HG02852 (cell line): ENCODE data around the gene CELA2A.

Source experiments
- ATAC-seq: cut with Tn5 transposase; IDR thresholded peaks from one replicate; pipeline ENCODE4 v1.9.1; 2021; ENCODE audit warnings: mild to moderate bottlenecking, moderate library complexity; ENCODE audit not compliant: unreplicated experiment

The CELA2A gene

DNA sequence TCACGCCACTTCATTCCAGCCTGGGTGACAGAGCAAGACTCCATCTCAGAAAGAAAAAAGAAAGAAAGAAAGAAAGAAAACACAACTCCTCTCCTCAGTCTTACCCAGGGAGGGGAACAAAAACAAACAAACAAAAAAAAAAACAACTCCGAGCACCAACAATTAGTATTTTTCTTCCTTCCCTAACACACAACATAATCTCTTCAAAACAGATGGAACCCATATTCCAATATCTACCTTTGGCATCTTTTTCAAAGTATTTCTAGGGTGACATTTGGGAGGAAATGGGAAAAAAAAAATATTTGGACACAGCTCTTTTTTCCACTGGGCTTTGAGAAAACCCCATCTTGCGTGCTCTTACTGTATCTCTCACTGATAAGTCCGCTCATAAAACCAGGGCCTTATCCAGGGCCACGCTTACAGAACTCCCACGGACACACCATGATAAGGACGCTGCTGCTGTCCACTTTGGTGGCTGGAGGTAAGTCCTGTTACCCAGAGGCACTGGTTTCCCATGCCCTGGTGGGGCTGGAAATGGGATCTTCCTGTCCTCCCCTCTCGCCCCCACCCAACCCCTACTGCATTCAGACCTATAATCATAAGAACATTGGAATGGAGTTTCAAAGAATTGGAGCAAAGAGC lies at the start of gene CELA2A:
CELA2A (plus strand) TSS at position 420 of the 642 bp plus-strand sequence; CDS start at position 442, 22 bp downstream.
- no peak for ATAC-seq

DNA sequence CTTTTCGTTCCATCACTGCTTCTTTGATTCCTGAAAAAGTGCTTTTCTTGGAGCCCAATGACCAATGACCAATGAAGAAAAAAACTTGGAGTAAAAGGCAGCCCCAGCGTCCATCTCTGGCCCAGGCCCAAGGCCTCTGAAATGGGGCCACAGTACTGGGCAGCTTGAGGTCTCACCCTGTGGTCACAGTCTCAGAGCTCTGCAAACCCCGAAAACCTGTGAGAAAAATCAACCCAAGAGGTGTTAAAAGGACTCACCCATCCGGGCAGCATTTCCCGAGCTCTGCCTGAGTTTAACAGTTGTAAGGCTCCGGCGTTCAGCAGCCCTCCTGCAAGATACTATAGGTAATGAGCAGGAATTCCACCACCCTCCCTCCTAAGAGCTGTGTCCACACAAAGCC lies 49.0 kb upstream of the CELA2A start:
- ATAC-seq, result no peak

GRCh38 chr1:15408890-15409387 lies 47.6 kb upstream of the CELA2A start:
- ATAC-seq, result no peak

DNA sequence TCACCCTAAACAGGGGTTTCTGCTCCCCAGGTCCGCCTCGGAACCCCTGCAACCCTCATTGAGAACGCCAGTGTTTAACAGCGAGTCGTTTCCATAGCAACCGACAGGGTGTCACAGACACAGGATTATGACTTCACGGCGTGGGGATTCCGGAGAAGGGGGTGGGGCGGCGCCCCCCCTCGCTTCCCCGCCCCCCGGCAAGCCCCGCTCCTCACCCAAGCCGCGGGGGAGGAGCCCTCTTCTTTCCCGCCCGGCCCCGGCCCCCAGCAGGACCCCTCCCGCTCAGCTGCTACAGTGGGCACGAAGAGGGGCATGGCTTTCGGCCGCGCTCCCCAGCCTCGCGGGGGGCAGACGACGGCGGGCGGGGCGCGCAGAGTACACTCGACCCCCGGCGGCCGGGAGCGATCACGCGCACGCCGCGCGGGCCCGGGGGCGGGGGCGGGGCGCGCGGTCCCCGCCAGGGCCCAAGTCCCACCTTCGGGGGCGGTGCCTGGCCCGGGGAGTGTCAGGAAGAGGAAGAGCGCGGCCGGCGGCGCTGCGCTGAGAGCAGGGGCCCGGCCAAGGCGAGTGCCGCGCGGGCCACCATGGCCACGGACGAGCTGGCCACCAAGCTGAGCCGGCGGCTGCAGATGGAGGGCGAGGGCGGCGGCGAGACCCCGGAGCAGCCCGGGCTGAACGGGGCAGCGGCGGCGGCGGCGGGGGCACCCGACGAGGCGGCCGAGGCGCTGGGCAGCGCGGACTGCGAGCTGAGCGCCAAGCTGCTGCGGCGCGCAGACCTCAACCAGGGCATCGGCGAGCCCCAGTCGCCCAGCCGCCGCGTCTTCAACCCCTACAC lies 46.9 kb upstream of the CELA2A start, which contains the start of gene EFHD2:
EFHD2 (plus strand) TSS at position 501 of the 835 bp plus-strand sequence; CDS start at position 585, 84 bp downstream.
- peak; percentile 81 for ATAC-seq

GRCh38 chr1:15410223-15410883 lies 46.2 kb upstream of the CELA2A start:
- peak; percentile 6 for ATAC-seq

DNA sequence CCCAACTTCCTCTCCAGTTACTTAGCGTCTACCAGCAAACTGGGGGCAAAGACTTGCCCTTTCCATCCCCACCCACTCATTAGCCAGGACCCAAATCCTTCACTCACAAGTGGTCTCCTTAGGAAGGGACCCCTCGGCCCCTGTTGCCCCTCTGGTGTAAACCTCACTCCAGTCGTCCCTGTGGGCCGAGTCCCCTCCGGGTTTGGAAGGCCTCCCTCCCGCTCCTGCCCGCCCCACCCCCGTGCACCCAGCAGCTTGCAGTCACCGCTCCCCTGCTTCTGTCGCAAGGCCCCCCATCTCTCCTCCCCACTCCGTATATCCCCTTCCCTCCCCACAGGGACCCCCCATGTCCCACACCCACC lies 45.7 kb upstream of the CELA2A start:
- no peak for ATAC-seq

DNA sequence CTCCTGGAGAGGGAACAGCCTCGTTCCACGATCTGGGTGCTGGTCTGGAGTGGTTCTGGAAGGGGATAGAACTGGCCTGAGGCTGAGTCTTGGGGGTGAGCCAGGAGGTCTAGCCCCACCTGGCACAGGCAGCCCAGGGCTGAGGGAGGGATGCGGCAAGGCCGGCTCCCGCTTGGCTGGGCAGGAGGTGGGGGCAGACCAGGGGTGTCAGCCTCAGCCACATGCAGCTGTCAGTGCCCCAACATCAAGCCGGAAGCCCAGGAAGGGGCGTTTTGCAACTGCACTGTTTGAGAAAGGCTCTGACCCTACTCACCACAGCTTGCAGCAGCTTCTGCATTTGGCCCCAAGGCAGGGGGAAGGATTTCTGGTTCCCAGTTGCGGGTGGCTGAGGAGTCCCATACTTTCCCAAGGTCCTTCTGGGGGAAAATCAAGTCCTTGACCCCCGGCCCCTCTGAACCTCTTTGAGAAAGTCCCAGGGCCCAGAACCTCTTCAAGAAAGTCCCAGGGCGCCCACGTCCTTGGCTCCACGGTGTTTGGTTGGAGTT lies 44.9 kb upstream of the CELA2A start:
- ATAC-seq, result peak; percentile 36

- ATAC-seq, result no peak
Observed at GRCh38 chr1:15412175-15412800, 44.2 kb upstream of the CELA2A start.

- ATAC-seq, result no peak
Observed at GRCh38 chr1:15412843-15413242, 43.7 kb upstream of the CELA2A start.

- no peak for ATAC-seq
Observed at GRCh38 chr1:15413563-15414444, 42.7 kb upstream of the CELA2A start.

DNA sequence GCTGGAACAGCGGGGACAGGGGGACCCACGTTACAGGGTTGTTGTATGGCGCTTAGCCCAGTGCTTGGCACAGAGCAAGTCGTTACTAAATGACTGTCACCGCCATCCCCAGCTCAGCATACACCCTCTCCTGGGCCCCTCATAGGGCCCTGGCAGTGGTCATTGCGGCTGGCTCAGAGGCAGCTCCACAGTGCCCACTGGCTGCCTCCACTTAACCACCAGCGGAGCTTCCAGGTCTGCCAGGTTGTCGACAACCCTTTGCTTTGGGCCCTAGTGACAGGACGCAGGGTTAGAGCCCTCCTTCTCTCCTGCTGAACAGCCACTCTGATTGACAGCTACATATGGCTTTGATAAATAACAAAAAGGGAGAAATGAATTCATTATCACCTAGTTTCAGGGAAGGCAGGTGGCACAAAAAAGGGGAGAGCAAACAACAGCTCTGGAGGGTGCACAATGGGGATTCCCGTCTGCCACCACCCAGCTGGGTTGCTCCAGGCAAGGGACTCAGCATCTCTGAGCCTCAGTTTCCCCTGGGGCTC lies 42.0 kb upstream of the CELA2A start:
- ATAC-seq, result no peak

GRCh38 chr1:15417059-15417934 lies 39.2 kb upstream of the CELA2A start:
- peak; percentile 42 for ATAC-seq

- ATAC-seq, result no peak
Observed at GRCh38 chr1:15418806-15419515, 37.6 kb upstream of the CELA2A start.

GRCh38 chr1:15420853-15421465 lies 35.6 kb upstream of the CELA2A start:
- ATAC-seq, result no peak

DNA sequence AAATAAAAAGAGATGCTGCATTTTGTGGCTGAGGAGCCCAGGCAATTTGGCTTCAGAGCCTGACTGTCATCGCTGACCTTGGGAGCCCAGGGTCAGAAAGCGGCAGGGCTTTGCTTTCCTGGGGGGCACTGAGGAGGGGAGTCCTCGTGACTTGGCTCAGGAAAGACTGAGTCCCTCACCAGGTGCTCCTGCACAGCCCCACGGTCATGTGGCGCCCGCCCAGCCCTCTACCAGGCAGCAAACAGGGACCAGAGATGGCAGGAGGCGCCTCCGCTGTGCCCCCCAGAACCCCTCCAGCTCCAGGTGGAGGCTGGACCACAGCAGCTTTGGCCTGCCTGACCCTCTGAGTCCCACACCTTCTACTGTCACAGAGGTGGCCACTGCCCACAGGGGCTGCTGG lies 33.7 kb upstream of the CELA2A start:
- no peak for ATAC-seq

- no peak for ATAC-seq
Observed at GRCh38 chr1:15423355-15424077, 33.0 kb upstream of the CELA2A start.

GRCh38 chr1:15424146-15424667 lies 32.3 kb upstream of the CELA2A start:
- ATAC-seq, result no peak
